Epithelial cell of proximal tubule (primary cell): ENCODE results near the gene NME7. TPM values are rescaled to one million over a fixed set of nuclear protein-coding genes. Genes with fewer than 3 reads are reported as not detected.

Experiments used
- DNase-seq: peaks from one replicate; pipeline ENCODE4 v3.0.0-alpha.2; 2011; ENCODE audit warnings: low read depth
- H3K4me3 ChIP-seq: 2 replicates; pipeline ENCODE4 v1.5.1; 2011; ENCODE audit warnings: low read depth, mild to moderate bottlenecking, low read length
- CTCF ChIP-seq: conservative IDR thresholded peaks from 2 replicates; pipeline ENCODE4 v1.5.1; 2012; ENCODE audit warnings: low read depth, mild to moderate bottlenecking, low read length
- total RNA-seq: library from RNA; depleted of rRNA; stranded (reverse); fragments of >200 nt; gene quantifications from 2 replicates; pipeline ENCODE4 v1.2.3, GENCODE V29; 2015

Gene NME7
- total RNA-seq, 1 donor from 2014 or later = 50.9 TPM

DNA sequence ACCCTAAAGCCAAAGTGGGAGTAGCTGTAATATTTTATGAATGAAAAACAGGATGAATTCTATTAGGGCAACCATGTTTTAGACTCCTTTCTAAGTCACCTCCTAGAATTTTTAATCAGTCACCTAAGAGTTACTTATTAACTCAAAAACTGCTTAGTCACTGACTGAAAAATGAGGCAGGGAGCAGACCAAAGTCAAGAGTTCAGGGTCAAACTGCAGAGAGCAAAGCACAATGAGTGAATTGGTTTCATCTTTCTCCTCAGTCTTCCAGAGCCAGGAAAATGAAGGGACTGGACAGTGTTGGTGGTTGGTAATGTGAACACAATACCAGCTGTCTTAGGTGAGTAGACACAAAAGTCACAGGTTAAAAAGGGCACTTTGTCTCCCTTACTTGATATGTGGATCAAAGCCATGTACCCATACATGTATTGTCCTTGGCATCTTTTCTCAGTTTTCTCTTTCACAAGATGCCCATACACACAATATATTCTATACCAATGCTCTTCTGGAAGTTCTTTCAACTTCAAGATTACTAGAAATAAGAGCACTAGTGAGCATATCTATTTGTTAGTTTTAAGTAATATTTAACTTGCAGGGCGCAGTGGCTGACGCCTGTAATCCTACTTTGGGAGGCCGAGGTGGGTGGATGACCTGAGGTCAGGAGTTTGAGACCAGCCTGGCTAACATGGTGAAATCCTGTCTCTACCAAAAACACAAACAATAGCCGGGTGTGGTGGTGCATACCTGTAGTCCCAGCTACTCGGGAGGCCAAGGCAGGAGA is 218.9 kb downstream of the NME7 start:
- TF ChIP-seq CTCF = no peak
- DNase-seq = peak; percentile 56
- H3K4me3 ChIP-seq = no peak overlapping the region

- DNase-seq = no peak
- H3K4me3 ChIP-seq = no peak overlapping the region
- no peak for TF ChIP-seq CTCF
Measured at GRCh38 chr1:169146576-169147214, 220.9 kb downstream of the NME7 start.

DNA sequence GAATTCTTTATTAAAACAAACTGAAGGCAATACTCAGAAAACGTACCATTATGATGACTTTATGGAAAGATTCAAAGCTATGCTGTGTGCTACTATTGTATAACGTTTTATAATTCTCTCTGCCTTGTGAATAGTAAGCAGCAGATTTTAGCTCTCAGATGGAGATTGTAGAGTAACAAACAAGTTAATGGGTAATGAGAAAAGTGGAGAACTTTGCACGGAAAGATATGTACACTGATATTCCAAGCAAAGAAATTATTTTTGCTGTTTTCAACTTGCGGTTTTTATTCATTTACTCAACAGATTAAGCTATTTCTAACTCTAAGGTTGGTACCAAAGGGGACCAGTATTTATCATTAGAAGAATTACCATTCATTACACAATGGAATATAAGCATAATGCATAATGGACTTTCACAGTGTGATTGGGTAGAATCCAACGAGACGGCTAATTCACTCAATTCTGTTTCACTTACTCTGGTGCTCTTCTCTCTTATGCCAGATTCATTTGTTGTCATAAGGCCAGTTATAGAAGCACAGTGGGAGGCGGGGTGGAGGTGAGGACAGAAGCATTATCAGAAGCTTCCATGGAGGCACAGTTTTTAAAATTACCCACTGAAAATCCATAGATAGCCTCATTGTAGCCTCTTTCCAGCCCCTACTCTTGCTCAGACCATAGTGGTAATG is 222.5 kb downstream of the NME7 start:
- no peak for DNase-seq
- no peak for TF ChIP-seq CTCF
- H3K4me3 ChIP-seq = no peak overlapping the region

- no peak for DNase-seq
- TF ChIP-seq CTCF = no peak
- H3K4me3 ChIP-seq = no peak overlapping the region
Measured at GRCh38 chr1:169143984-169144383, 223.6 kb downstream of the NME7 start.

DNA sequence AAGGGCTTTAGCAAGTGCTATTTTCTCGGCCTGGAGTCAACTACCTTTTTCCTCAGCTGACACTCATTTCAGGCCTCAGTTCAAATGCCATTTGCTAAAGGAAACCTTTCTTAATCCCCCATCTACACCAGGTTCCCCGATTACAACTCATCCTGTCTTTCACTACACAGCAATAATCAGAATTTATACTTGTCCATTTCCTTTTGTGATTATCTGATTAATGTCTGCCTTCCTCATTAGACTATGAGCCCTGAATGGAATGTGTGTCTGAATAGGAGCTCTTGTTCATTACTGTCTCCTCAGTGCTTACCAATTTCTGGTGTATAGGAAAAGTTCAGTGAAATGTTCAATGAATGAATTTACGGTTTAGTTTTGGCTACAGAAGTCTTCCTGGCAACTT is 224.3 kb downstream of the NME7 start:
- H3K4me3 ChIP-seq = no peak overlapping the region
- no peak for TF ChIP-seq CTCF
- no peak for DNase-seq

- TF ChIP-seq CTCF = no peak
- no peak overlapping the region for H3K4me3 ChIP-seq
- DNase-seq = no peak
Measured at GRCh38 chr1:169142129-169142528, 225.5 kb downstream of the NME7 start.
